ENCODE data around the gene GATM.

DNA sequence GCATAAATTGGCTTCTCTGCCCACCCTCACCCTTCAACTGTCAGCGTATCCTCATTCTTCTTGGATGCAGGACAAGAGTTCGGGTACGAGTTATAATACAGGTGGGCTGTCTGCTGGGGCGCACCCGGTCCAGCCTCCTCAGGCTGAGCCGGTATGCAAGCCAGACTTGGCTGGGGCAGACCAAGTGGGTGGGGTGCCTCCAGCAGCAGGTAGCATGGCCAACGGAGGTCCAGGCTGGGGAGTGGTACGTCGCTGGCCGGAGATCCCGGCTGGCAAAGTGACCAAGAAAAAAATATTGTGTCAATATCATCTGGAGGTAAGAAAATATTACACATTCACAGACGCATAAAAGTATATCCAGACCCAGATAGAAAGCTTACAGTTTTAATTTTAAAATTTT lies 45.6 kb downstream of the GATM start:
- no peak for TF ChIP-seq EZH2 (IDR thresholded peaks at IDR 0.05; ENCODE audit: low read length)
- TF ChIP-seq, protein P1, sequence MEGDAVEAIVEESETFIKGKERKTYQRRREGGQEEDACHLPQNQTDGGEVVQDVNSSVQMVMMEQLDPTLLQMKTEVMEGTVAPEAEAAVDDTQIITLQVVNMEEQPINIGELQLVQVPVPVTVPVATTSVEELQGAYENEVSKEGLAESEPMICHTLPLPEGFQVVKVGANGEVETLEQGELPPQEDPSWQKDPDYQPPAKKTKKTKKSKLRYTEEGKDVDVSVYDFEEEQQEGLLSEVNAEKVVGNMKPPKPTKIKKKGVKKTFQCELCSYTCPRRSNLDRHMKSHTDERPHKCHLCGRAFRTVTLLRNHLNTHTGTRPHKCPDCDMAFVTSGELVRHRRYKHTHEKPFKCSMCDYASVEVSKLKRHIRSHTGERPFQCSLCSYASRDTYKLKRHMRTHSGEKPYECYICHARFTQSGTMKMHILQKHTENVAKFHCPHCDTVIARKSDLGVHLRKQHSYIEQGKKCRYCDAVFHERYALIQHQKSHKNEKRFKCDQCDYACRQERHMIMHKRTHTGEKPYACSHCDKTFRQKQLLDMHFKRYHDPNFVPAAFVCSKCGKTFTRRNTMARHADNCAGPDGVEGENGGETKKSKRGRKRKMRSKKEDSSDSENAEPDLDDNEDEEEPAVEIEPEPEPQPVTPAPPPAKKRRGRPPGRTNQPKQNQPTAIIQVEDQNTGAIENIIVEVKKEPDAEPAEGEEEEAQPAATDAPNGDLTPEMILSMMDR (optimal IDR thresholded peaks at IDR 0.05 in 1 of 3, IDR thresholded peaks at IDR 0.05 in 1 of 3, conservative IDR thresholded peaks at IDR 0.05 in 1 of 3; ENCODE audit: extremely low read depth in 1 of 3, insufficient read depth in 2 of 3, low read length in 3 of 3): no peak
